Activated naive CD4-positive, alpha-beta T cell treated with anti-CD3 and anti-CD28 coated beads, Interleukin-2, amount 50 U/mL, for 24 hours (primary cell): ENCODE results near the gene IFNL4.

Experiments
- H3K27ac Mint-ChIP-seq: one replicate; pipeline ENCODE4 v1.8.0; 2021; ENCODE audit warnings: mild to moderate bottlenecking, mixed read lengths
- H3K27me3 Mint-ChIP-seq: one replicate; pipeline ENCODE4 v1.8.0; 2021; ENCODE audit warnings: mixed read lengths
- H3K36me3 Mint-ChIP-seq: one replicate; pipeline ENCODE4 v1.8.0; 2021; ENCODE audit warnings: mixed read lengths
- H3K4me1 Mint-ChIP-seq: one replicate; pipeline ENCODE4 v1.8.0; 2021; ENCODE audit warnings: mixed read lengths
- H3K4me3 Mint-ChIP-seq: one replicate; pipeline ENCODE4 v1.8.0; 2021; ENCODE audit warnings: mild to moderate bottlenecking, mixed read lengths
- H3K9me3 Mint-ChIP-seq: one replicate; pipeline ENCODE4 v1.8.0; 2021; ENCODE audit warnings: mixed read lengths

IFNL4 gene

DNA sequence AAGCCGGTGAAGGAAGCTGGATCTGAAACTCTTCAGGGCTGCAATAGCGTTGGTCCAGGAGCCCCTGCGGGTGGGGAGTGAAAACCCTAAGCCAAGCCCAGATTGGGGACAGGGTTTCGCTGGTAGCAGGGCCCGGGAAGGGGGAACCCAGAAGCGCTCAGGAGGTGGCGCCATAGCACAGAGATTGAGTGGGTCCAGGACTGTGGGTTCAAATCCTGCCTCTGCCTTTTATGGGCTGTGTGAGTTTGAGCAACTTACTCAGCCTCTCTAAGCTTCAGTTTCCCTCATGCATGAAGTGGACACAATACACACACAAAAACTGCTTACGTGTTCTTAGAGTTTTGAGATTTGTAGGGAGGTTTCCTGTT lies 36.3 kb downstream of the IFNL4 start:
- Mint-ChIP-seq H3K27ac (no peak overlapping the region), H3K4me3 (no peak overlapping the region), H3K4me1 (no peaks in the 10 kb centered on the region), H3K36me3 (no peaks in the 10 kb centered on the region), H3K27me3 (peaks cover 2% of the 10 kb centered on the region), H3K9me3 (no peaks in the 10 kb centered on the region)

GRCh38 chr19:39211731-39212374 lies 36.8 kb downstream of the IFNL4 start:
- Mint-ChIP-seq H3K27me3 (no peaks in the 10 kb centered on the region), H3K36me3 (no peaks in the 10 kb centered on the region), H3K4me3 (no peak overlapping the region), H3K4me1 (no peaks in the 10 kb centered on the region), H3K9me3 (no peaks in the 10 kb centered on the region), H3K27ac (no peak overlapping the region)

DNA sequence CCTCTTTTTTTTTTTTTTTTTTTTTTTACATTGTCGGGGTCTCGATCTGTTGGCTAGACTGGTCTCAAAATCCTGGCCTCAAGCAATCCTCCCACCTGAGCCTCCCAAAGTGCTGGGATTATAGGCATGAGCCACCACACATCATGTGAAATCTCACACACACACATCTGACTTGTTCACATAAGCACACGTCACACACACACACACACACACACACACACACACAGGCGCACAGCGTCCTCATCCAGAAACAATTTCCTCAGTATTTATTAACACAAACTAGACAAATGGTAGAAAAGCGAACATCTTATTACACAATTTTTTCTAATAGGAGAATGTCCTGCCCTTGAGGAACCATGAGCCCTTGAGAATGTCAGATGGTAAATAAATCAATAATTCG lies 39.5 kb downstream of the IFNL4 start:
- H3K27ac Mint-ChIP-seq, result no peak overlapping the region
- no peaks in the 10 kb centered on the region for H3K4me1 Mint-ChIP-seq
- H3K9me3 Mint-ChIP-seq, result no peaks in the 10 kb centered on the region
- H3K4me3 Mint-ChIP-seq, result no peak overlapping the region
- H3K27me3 Mint-ChIP-seq, result peaks cover 5% of the 10 kb centered on the region
- H3K36me3 Mint-ChIP-seq, result no peaks in the 10 kb centered on the region

DNA sequence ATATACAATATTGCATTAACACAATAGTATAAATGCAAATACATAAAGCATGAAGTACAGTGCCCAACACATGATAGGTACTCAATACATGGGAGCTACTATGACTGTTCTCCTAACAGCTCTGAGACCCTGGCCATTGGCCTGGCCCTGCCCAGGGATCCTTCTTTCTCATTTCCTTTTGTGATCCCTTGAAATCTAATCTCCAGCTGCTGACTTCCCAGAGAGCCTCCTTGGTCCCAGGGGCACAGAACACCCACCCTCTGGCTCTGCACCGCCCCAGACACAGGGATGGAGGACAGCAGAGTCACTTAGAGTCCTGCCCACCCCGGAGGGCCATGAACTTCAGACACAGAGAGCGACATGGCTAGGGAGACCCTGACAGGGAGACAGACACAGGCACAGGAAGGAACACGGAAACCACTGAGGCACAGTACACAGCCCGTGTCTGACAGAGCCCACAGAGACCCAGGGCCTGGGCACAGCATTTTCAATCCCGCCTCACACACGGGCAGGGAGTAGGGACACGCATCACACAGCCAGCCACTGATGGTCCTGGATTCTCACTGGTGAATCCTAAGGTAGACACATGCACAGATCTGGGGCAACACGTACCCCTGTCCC lies 40.4 kb downstream of the IFNL4 start:
- no peaks in the 10 kb centered on the region for H3K36me3 Mint-ChIP-seq
- no peak overlapping the region for H3K27ac Mint-ChIP-seq
- no peaks in the 10 kb centered on the region for H3K9me3 Mint-ChIP-seq
- H3K4me3 Mint-ChIP-seq, result no peak overlapping the region
- H3K4me1 Mint-ChIP-seq, result no peaks in the 10 kb centered on the region
- H3K27me3 Mint-ChIP-seq, result peaks cover 10% of the 10 kb centered on the region

DNA sequence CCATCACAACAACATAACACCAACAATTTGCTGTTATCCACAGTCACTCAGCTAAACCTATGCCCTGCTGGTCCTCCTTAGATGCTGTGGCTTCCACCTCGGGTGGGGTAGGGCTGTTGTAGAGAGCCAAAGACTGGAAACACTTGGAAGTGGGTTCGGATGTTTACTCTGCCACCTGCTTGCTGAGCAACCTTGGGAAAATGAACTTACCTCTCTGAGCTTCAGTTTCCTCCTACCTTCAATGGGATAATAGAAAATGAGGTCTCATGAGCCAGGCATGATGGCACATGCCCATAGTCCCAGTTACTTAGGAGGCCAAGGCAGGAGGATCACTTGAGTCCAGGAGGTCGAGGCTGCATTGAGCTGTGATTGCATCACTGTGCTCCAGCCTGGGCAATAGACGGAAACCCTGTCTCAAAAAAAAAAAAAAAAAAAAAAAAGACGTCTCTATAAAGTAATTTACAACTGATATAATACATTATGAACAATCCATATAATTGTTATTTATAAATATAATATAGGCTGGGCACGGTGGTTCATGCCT lies 41.3 kb downstream of the IFNL4 start:
- H3K4me1 Mint-ChIP-seq, result no peaks in the 10 kb centered on the region
- H3K9me3 Mint-ChIP-seq, result no peaks in the 10 kb centered on the region
- H3K27me3 Mint-ChIP-seq, result peaks cover 15% of the 10 kb centered on the region
- no peak overlapping the region for H3K27ac Mint-ChIP-seq
- no peak overlapping the region for H3K4me3 Mint-ChIP-seq
- H3K36me3 Mint-ChIP-seq, result no peaks in the 10 kb centered on the region

DNA sequence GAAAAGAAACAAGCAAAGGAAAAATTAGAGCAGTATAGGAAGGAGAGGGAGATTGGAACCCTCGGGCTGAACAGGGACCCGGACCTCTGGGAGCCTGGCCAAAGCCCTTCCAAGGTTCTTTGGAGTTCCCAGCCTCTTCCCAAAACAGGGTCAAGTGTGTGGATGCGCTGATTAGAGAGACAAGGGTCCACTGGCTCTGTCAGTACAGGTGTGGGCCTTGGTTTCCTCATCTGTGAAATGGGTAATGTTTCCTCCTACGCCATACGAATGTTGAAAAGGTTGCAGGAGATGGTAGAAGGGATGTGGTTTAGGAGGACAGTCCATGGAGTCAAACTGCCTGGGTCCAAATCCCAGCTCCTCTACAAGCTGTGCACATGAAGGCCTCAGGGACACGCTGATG lies 42.5 kb downstream of the IFNL4 start:
- peaks cover 21% of the 10 kb centered on the region for H3K27me3 Mint-ChIP-seq
- no peaks in the 10 kb centered on the region for H3K36me3 Mint-ChIP-seq
- no peak overlapping the region for H3K27ac Mint-ChIP-seq
- no peak overlapping the region for H3K4me3 Mint-ChIP-seq
- H3K4me1 Mint-ChIP-seq, result no peaks in the 10 kb centered on the region
- no peaks in the 10 kb centered on the region for H3K9me3 Mint-ChIP-seq

DNA sequence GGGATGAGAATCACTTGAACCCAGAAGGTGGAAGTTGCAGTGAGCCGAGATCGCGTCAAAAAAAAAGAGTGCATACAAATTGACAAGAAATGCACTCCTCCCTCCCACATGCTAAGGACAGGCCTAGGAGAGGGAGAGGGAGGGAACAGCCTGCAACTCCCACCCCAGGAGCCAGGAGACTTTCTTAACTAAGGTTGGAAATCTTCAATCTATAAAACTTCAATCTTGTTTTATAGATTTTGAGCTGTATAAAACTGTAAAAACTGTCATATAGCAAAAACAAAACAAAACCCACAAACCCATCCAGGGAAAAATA lies 43.2 kb downstream of the IFNL4 start:
- Mint-ChIP-seq H3K27me3 (peaks cover 28% of the 10 kb centered on the region), H3K36me3 (no peaks in the 10 kb centered on the region), H3K4me3 (no peak overlapping the region), H3K9me3 (no peaks in the 10 kb centered on the region), H3K4me1 (no peaks in the 10 kb centered on the region), H3K27ac (no peak overlapping the region)

DNA sequence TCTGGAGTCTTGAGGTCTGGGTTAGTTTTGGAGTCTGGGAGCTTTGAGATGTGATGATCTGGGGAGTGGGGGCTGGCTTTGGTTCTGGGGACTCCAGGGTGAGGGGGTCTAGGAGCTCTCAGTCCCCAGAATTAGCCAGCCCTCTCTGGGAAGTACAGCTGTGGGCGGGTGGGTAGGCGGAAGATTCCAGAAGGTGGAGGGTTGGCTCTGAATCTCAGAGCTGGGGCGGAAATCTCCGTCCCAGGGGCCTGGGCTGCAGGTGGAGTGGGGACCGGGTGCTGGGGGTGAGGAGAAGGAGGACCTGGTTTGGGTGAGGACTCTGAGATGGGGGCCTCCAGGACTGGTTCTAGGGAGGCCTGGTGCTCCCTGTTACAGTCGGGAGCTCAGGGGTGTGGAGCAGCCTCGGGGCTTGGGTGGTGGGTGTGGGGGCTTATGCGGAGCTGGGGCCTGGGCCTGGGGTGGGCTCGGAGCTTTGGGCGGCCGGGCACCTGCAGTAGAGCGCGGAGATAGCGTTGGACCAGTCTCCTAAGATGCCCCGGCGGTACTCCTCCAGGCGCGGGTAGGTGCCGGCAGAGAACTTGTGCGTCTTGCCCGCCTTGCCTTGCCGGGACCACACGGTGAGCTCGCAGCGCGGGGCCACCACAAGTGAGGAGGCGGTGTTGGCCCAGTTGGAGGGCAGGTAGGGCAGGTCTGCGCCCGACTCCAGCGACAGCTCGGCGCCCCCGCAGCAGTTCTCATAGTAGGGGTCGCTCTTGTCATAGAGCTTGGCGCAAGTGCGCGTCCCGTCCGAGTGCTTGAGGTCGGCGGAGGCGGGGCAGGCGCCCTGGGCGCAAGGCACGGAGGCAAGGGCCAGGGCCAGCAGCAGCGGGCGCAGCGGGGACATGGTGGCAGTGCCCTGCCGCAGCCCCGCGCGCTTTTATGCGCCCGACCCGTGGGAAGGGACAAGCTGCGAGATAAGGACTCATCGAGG lies 45.0 kb downstream of the IFNL4 start, which contains the start of gene SYCN:
SYCN (minus strand) TSS at position 892 of the 970 bp plus-strand sequence; CDS start at position 883, 9 bp downstream.
- no peak within 1 kb of the TSS for H3K4me3 Mint-ChIP-seq
- H3K36me3 Mint-ChIP-seq, result no peaks in the 10 kb centered on the region
- H3K27ac Mint-ChIP-seq, result peak within 1 kb of the TSS; percentile 14
- H3K4me1 Mint-ChIP-seq, result no peaks in the 10 kb centered on the region
- H3K9me3 Mint-ChIP-seq, result no peaks in the 10 kb centered on the region
- peaks cover 32% of the 10 kb centered on the region for H3K27me3 Mint-ChIP-seq

GRCh38 chr19:39202998-39203355 lies 45.7 kb downstream of the IFNL4 start:
- Mint-ChIP-seq H3K4me1 (no peaks in the 10 kb centered on the region), H3K27ac (no peak overlapping the region), H3K9me3 (no peaks in the 10 kb centered on the region), H3K36me3 (no peaks in the 10 kb centered on the region), H3K4me3 (no peak overlapping the region), H3K27me3 (peaks cover 36% of the 10 kb centered on the region)

GRCh38 chr19:39200803-39201115 lies 47.9 kb downstream of the IFNL4 start:
- Mint-ChIP-seq H3K9me3 (no peaks in the 10 kb centered on the region), H3K27ac (no peak overlapping the region), H3K27me3 (peaks cover 47% of the 10 kb centered on the region), H3K4me1 (peaks cover 13% of the 10 kb centered on the region), H3K4me3 (no peak overlapping the region), H3K36me3 (no peaks in the 10 kb centered on the region)

DNA sequence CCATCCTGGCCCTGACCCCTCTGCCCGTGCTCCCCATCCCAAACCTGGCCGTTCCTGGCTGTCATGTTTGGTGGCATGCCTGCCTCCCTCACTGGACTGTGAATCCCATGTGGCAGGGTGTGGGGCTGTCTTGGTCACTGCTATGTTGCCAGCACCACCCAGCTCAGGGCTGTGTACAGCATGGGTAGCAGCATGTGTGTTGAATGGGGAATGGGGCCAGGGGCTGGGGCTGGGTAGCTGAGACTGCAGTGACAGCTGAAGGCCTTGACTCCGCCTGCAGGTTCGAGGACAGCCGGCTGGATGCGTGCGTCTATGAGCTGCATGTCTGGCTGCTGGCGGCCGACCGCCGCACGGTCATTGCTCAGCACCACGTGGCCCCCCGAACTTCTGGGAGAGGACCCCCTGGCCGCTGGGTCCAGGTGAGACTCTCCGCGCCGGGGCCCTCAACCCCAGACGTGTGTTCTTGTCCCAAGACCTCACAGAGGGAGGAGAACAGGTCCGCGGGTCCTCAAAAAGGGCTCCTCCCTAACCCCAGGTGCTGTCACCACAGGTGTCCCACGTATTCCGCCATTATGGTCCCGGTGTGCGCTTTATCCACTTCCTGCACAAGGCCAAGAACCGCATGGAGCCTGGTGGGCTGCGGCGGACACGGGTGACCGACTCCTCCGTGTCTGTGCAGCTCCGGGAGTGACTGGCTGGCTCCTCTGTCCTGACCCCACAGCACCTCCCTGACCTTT lies 48.4 kb downstream of the IFNL4 start:
- H3K9me3 Mint-ChIP-seq, result no peaks in the 10 kb centered on the region
- H3K27me3 Mint-ChIP-seq, result peaks cover 47% of the 10 kb centered on the region
- no peak overlapping the region for H3K27ac Mint-ChIP-seq
- H3K4me1 Mint-ChIP-seq, result peaks cover 18% of the 10 kb centered on the region
- no peak overlapping the region for H3K4me3 Mint-ChIP-seq
- no peaks in the 10 kb centered on the region for H3K36me3 Mint-ChIP-seq

DNA sequence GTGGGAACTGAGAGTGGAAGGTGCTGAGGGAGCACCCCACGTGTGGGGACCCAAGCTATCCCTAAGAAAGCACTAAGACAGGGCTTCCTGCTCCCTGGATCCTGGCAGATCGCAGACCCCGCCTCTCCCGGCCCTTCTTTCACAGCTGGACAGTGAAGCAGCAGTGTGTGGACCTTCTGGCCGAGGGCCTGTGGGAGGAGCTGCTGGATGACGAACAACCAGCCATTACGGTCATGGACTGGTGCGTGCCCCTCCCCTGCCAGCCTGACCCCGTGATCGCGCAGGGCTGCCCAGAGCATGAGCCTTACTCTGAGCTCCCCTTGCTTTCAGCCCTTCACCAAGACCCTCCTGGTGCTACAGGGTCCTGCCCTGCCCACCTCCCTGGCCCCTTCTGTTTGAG lies 49.6 kb downstream of the IFNL4 start:
- Mint-ChIP-seq H3K9me3 (no peaks in the 10 kb centered on the region), H3K27me3 (peaks cover 49% of the 10 kb centered on the region), H3K4me1 (peaks cover 20% of the 10 kb centered on the region), H3K4me3 (no peak overlapping the region), H3K36me3 (no peaks in the 10 kb centered on the region), H3K27ac (no peak overlapping the region)

- H3K36me3 Mint-ChIP-seq, result no peaks in the 10 kb centered on the region
- H3K27ac Mint-ChIP-seq, result no peak overlapping the region
- no peaks in the 10 kb centered on the region for H3K9me3 Mint-ChIP-seq
- H3K4me3 Mint-ChIP-seq, result no peak overlapping the region
- H3K27me3 Mint-ChIP-seq, result peaks cover 45% of the 10 kb centered on the region
- H3K4me1 Mint-ChIP-seq, result peaks cover 20% of the 10 kb centered on the region
Observed at GRCh38 chr19:39197808-39198207, 50.8 kb downstream of the IFNL4 start.

- Mint-ChIP-seq H3K9me3 (no peaks in the 10 kb centered on the region), H3K27ac (peak within 1 kb of the TSS; percentile 31), H3K27me3 (peaks cover 42% of the 10 kb centered on the region), H3K36me3 (no peaks in the 10 kb centered on the region), H3K4me1 (peaks cover 20% of the 10 kb centered on the region), H3K4me3 (peak within 1 kb of the TSS; percentile 67)
Observed at GRCh38 chr19:39196860-39197562, 51.6 kb downstream of the IFNL4 start, which contains the start of gene NCCRP1. NCCRP1 (plus strand) TSS chr19:39196964; CDS start chr19:39196983, 19 bp downstream.

DNA sequence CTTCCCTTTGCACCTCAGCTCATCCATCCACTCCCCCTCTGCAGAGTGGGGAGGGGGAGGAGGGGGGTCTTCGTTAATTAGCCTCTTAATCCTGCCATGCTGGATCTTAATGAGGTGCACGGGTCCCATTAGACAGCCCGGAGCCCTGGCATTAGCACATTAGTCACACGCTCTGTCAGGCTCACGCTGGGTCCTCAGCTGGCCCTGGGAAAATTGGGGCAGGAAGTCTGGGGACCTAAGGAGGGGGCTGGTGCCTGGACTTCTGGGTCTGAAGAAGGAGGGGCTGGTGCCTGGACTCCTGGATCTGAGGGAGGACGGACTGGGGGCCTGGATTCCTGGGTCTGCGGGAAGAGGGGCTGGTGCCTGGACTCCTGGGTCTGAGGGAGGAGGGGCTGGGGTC lies 52.3 kb downstream of the IFNL4 start:
- H3K9me3 Mint-ChIP-seq, result no peaks in the 10 kb centered on the region
- H3K4me3 Mint-ChIP-seq, result no peak overlapping the region
- peaks cover 37% of the 10 kb centered on the region for H3K27me3 Mint-ChIP-seq
- H3K27ac Mint-ChIP-seq, result no peak overlapping the region
- peaks cover 20% of the 10 kb centered on the region for H3K4me1 Mint-ChIP-seq
- H3K36me3 Mint-ChIP-seq, result no peaks in the 10 kb centered on the region
